Muscle layer of duodenum (tissue), 2 donors: Measurements from ENCODE around the gene IMPDH1.

Experiments used
- H3K27ac ChIP-seq: one replicate; pipeline ENCODE4 v1.7.0; 2013; ENCODE audit warnings: mild to moderate bottlenecking, low read length
- H3K27me3 ChIP-seq: one replicate; pipeline ENCODE4 v1.7.0; 2013; ENCODE audit warnings: low read depth, mild to moderate bottlenecking, control low read depth, low read length
- H3K36me3 ChIP-seq, 2 donors: one replicate each; pipeline ENCODE4 v1.7.0; 2013; ENCODE audit warnings: low read length in 2 of 2, control low read depth in 1 of 2, mild to moderate bottlenecking in 1 of 2; ENCODE audit not compliant: insufficient read depth in 2 of 2, control insufficient read depth in 1 of 2
- H3K4me1 ChIP-seq, 2 donors: one replicate each; pipeline ENCODE4 v1.7.0; 2013; ENCODE audit warnings: low read length in 2 of 2, mild to moderate bottlenecking in 2 of 2, control low read depth in 1 of 2, moderate library complexity in 1 of 2; ENCODE audit not compliant: insufficient read depth in 2 of 2, control insufficient read depth in 1 of 2
- H3K4me3 ChIP-seq, 2 donors: one replicate each; pipeline ENCODE4 v1.7.0; 2013; ENCODE audit warnings: low read length in 2 of 2, low read depth in 1 of 2, mild to moderate bottlenecking in 1 of 2
- H3K9me3 ChIP-seq, 2 donors: one replicate each; pipeline ENCODE4 v1.7.0; 2013; ENCODE audit warnings: low read length in 2 of 2, control low read depth in 1 of 2, mild to moderate bottlenecking in 1 of 2; ENCODE audit not compliant: control insufficient read depth in 1 of 2
- donor health status: healthy.

The IMPDH1 gene

DNA sequence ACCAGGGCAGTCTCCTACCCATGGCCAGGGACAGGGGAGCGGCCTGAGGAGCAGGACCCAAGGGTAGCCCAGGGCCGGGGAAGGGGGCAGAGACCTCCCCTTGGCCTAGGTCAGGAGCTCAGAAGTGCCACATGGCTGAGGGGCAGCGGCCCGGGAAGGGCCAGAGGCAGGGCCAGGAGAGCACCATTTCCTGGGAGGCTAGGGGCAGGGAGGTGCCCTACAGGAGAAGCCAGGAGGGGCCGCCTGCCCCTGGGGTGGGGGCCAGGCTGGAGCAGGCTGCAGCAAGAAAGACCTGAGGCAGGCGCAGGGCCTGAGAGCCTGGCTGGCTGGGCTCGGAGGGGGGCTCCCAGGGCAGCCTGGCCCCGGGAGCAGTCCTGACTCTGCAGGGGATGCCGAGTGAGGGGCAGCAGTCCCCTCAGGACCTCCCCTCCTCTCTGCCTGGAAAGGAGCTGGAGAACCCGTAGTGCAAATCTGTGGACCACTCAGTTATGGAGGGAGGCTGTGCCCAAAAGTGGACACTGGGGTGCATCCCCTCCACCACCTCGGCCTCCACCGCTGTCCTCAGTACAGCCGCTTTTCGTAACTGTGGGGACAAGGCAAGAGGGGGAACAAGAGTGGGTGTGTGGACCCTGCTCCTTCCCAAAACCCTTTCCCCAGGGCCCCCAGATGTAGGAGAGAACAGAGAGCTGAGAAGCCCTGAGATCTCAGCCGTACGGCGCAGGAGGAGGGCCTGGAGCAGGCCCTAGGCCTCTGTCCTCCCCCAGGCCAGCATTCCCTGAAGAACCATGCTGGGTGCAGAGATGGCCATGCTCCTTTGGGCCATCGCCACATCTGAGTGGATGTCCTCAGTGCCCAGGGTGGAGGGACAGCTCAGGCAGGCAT, 17.1 kb downstream of the IMPDH1 start:
- Histone ChIP-seq H3K27ac (no peak overlapping the region), H3K27me3 (no peaks in the 10 kb centered on the region), H3K4me1 (peaks cover 0 to 2% of the 10 kb centered on the region in 2 donors), H3K4me3 (no peak overlapping the region), H3K36me3 (peaks cover 15 to 51% of the 10 kb centered on the region in 2 donors), H3K9me3 (no peaks in the 10 kb centered on the region)

DNA sequence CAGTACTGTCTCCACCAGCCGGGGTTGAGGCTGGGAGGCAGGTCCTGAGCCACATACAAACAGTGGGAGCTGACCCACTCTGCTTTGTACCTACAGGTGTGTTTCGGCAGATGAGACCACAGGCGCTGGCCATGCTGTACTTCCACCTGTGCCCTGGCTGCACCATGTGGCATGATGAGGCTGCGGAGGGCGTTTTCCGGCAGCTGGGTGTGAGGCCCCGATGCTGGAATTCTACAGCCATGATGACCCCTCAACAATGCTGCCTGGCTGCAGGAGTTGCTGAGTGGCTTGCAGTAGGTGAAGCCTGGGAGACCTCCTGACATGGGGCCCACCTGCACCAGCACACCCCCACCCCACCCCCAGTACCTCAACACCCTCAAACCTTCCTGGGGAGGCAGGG, 18.0 kb downstream of the IMPDH1 start:
- no peak overlapping the region for H3K4me3 ChIP-seq
- no peak overlapping the region for H3K27ac ChIP-seq
- peaks cover 8 to 43% of the 10 kb centered on the region in 2 donors for H3K36me3 ChIP-seq
- H3K27me3 ChIP-seq: no peaks in the 10 kb centered on the region
- H3K4me1 ChIP-seq: peaks cover 0 to 5% of the 10 kb centered on the region in 2 donors
- no peaks in the 10 kb centered on the region for H3K9me3 ChIP-seq

DNA sequence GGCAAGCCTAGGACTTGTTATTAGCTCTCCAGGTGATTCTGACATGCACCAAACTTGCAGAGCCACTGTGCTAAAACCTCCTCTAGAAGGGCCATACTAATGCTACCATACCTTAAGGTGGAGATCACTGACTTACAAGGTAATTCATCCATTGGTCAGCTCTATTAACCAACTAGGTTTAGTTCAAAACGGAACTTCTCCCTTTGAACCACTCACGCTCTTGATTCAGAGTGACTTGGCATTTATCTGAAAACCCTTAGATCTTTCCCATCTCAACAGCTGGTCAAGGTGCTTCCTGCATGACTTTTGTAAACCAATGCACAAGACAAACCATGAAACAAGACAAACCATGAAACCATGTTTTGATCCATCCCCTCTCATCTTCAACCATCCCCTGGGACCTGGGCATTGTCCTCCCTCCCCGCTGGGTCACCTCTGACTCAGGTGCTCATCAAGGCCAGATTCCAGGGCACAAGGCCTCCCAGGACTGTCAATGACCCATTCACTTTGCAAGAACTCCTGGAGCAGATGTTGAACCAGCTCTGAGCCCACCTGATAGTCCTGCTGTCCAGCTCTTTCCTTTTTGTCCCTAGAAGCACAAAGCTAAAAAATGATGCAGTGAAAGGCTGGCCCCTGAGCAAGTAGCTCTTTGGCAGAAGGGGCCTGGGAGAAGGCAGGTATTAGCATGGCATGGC, 18.8 kb downstream of the IMPDH1 start:
- Histone ChIP-seq H3K9me3 (no peaks in the 10 kb centered on the region), H3K4me1 (peaks cover 0 to 5% of the 10 kb centered on the region in 2 donors), H3K27me3 (no peaks in the 10 kb centered on the region), H3K4me3 (no peak overlapping the region), H3K36me3 (peaks cover 2 to 35% of the 10 kb centered on the region in 2 donors), H3K27ac (no peak overlapping the region)

DNA sequence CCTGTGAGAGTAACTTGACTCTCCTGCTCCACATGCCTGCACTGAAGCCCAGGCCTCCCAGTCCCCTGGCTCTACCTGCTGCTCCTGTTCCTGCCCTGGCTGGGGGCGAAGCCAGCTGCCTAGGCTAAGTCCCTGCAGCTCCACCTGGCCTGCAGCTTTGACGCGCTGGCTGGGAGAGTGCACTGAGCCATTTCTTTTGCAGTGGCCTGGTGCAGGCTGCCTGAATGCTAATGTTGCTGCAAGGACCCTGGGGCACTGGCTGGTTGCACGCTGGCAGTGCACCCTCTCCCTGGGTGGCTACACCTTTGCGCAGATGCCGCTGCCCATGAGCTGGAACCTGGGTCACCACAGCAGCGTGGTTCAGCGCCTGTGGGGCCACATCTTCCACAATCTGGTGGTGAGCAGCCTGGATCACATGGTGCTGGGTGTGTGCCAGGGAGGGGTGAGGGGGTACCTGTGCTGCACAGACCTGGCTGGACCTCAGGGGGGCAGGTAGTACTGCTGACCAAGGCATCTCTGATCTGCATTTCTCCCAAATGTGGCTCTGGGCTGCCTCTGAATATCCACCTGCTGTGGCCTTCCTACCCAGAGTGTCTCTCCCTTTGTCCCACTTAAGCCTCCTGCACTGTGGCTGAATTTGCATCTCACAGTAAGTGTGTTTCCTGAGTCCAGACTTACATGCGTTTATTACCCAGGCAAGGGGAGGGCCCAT, 20.0 kb downstream of the IMPDH1 start:
- no peaks in the 10 kb centered on the region for H3K27me3 ChIP-seq
- peaks cover 0 to 5% of the 10 kb centered on the region in 2 donors for H3K4me1 ChIP-seq
- H3K9me3 ChIP-seq: no peaks in the 10 kb centered on the region
- peaks cover 0 to 22% of the 10 kb centered on the region in 2 donors for H3K36me3 ChIP-seq
- no peak overlapping the region for H3K4me3 ChIP-seq
- H3K27ac ChIP-seq: no peak overlapping the region

DNA sequence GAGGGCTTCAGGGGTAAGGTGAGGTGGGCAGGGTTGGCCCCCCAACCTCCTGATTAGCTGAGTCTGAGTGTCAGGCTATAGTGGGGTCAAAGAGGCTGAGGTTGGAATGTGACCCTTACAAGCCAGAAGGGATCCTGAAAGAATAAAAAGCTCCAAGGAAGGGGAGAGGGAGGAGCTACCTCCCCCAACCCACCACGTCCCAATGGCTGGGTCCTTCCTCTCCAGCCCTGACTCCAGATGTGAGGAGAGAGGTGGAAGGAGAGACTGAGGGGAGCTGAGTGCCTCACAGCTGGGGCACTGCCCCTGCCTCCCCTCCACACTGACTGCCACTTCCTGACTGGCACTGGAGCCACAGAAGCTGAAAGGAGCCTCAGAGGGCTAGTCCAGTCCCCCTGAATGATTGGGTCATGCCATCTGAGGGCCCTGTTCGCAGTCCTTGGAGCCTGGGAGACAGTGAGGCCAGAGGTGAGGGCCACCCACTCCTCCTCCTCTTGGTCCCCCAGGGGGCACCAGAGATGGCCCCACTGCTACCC, 20.6 kb downstream of the IMPDH1 start:
- Histone ChIP-seq H3K27me3 (no peaks in the 10 kb centered on the region), H3K4me3 (no peak overlapping the region), H3K36me3 (peaks cover 0 to 16% of the 10 kb centered on the region in 2 donors), H3K4me1 (peaks cover 0 to 5% of the 10 kb centered on the region in 2 donors), H3K27ac (no peak overlapping the region), H3K9me3 (no peaks in the 10 kb centered on the region)

DNA sequence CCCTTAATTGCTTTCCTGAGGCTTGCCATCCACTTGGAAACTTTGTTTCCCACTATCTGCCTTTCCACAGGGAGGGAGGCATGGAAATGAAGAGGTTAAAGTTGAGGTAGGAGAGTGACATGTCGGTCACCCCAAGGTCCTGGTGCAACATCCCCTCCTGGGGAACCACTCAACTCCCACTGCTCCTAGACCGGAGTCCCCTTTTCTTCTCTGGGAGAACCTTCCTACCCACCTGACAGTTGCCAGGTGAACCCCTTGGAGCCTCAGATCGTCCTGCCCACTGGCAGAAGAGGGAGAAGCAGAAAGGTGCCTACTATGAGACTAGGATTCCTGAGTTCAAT, 21.7 kb downstream of the IMPDH1 start:
- peaks cover 0 to 8% of the 10 kb centered on the region in 2 donors for H3K36me3 ChIP-seq
- no peak overlapping the region for H3K27ac ChIP-seq
- no peaks in the 10 kb centered on the region for H3K27me3 ChIP-seq
- H3K4me1 ChIP-seq: peaks cover 0 to 5% of the 10 kb centered on the region in 2 donors
- no peaks in the 10 kb centered on the region for H3K9me3 ChIP-seq
- no peak overlapping the region for H3K4me3 ChIP-seq

DNA sequence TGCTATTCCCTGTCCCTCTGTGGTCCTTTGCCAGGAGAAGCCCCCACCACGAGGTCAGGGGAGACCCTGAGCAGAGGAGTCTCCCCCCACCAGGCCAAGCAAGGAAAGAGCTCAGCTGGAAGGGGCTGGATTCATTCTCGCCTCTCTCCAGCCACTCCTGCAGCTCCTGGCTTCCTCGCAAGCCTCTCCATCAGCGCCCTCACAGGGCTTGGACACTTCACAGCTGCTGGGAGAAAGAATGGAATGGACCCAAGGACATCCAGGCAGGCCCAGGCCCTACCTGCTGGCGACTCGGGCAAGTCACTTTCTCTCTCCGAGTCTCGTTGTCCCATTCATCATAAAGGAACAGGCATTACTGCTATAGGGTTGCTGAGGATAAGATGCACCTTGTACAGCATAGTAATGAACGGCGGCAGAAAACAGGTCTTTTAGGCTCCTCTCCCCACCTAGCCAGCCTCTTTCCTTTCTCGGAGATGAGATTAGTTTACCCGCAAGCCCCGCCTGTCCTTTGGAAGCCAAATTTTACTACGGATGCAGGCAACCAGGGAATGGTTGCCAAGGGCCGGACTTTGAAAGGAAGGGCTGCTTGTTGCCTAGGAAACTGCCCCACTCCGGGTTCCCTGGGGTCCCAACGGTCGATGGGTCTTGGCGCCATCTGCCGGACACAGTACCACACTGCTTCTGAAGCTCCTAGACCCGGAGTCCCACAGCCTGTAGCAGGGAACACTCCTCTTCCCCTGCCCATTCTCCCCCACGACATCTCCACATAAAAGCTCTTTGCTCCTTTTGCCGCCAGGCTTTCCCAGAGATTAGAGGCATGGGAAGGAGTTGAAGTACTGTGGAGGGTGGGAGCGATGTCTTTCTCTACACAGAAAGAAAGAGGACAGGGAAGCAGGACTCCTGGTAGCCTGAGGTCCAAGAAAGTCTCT, 22.3 kb downstream of the IMPDH1 start:
- no peaks in the 10 kb centered on the region for H3K27me3 ChIP-seq
- H3K36me3 ChIP-seq: peaks cover 0 to 3% of the 10 kb centered on the region in 2 donors
- H3K9me3 ChIP-seq: no peaks in the 10 kb centered on the region
- H3K4me1 ChIP-seq: peaks cover 0 to 5% of the 10 kb centered on the region in 2 donors
- H3K4me3 ChIP-seq: peak overlapping the region in 1 of 2 donors; percentile 21
- H3K27ac ChIP-seq: no peak overlapping the region

DNA sequence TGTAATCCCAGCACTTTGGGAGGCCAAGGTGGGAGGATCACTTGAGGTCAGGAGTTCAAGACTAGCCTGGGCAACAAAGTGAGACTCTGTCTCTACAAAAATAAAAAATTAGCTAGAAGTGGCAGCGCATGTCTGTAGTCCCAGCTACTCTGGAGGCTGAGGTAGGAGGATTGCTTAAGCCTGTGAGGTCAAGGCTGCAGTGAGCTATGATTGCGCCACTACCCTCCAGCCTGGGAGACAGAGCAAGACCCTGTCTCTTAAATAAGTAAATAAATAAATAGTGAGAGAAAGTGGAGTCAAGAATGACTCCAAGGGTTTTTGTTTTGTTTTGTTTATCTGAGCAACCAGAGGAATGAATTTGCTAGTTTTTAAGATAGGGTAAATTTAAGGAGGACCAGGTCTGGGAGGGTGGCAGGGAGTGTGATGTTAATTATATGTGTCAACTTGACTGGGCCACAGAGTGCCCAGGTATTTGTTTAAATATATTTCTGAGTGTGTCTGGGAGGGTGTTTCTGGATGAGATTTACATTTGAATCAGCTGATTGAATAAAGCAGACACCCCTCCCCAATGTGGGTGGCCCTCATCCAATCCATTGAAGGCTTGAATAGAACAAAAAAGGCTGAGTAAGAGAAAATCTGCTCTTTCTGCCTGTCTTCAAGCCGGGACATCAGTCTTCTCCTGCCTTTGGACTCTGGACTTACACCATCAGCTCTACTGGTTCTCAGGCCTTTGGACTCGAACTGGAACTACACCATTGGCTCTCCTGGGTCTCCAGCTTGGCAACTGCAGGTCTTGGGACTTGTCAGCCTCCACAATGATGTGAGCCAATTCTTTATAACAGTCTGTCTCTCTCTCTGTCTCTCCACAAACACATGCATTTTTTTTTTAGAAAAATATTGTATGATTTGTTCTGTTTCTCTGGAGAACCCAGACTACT, 23.5 kb downstream of the IMPDH1 start:
- Histone ChIP-seq H3K4me3 (no peak overlapping the region), H3K4me1 (peaks cover 0 to 5% of the 10 kb centered on the region in 2 donors), H3K27ac (no peak overlapping the region), H3K9me3 (no peaks in the 10 kb centered on the region), H3K27me3 (no peaks in the 10 kb centered on the region), H3K36me3 (no peaks in the 10 kb centered on the region)

DNA sequence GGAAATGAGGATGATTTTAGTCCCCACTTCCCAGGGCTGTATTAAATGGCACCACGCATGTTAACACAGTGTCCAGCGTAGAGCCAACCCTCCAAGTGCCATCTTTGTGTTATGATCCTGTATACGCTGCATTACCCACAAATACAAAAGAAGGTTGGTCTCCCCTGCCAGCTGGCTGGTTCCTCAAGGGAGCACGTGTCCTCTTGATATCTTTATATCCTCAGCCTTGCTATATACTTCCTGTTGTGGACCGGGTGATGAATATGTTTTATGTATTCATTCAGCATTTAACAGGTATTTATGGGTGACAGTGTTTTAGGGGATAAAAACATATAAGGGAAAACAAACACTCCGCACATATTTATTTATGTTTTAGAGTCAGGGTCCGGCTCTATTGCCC, 25.1 kb downstream of the IMPDH1 start:
- Histone ChIP-seq H3K9me3 (no peaks in the 10 kb centered on the region), H3K27ac (no peak overlapping the region), H3K4me1 (peaks cover 0 to 5% of the 10 kb centered on the region in 2 donors), H3K27me3 (no peaks in the 10 kb centered on the region), H3K4me3 (no peak overlapping the region), H3K36me3 (no peaks in the 10 kb centered on the region)

DNA sequence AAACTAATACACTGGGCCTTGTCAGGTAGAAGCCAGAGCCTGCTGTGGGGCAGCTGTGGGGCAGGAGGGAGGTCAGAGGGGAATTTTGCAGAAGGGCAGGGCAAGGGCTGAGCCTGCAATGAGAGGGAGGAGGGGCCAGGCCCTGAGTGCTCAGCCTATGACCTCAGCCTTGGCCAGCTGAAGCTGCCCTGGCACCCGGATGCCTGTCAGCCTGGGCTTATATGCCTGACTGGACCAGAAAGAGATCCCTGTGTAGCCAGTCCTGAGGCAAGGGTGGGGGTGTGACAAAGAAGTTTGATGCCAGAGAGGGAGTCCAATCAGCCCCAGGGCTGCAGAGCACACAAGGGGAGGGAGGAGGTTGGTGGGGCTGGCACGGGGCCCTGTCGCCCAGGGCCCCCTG, 26.0 kb downstream of the IMPDH1 start:
- Histone ChIP-seq H3K4me3 (no peak overlapping the region), H3K4me1 (peaks cover 0 to 5% of the 10 kb centered on the region in 2 donors), H3K9me3 (no peaks in the 10 kb centered on the region), H3K27ac (no peak overlapping the region), H3K27me3 (no peaks in the 10 kb centered on the region), H3K36me3 (no peaks in the 10 kb centered on the region)
